ENCODE measurements around the gene NABP1.

NABP1 gene

DNA sequence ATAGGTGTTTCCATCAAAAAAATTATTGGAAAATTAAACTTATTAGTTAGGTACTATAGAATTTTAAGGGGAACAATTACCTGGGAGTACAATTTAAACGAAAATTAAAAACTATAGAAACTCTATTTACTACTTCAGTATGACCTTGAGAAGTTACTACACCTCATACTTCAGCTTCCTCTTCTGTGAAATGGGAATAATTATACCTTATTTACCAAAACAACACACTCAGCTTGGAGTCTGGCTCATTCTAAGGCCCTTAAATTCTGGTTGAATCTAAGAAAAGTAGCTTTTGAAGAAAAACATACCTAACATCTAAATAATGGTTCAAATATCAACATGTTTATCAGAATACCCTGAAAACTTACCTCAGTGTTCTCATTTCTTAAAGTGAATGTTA is 2.7 kb downstream of the NABP1 start:
- DNase-seq (ENCODE audit: low read depth, low spot score) = no peak

DNA sequence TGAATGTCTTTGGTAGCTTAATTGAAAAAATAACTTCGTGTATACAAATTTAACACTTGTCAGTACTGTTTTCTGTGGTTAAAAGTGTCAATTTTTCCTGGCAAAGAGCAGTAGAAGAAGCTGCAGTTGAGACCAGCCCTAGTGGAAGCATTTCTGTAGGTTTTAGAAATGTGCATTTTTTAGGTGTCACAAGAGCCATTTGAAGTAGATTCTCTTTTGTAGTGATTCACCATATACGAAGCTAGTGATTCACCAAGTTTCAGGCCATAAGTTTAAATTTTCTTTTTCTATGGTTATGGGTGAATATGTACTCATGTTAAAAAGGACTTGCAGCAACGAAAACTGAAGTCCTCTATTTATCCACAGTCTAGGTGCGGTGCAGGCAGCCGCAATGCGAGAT is 4.2 kb downstream of the NABP1 start:
- DNase-seq (ENCODE audit: low read depth, low spot score) = no peak

DNA sequence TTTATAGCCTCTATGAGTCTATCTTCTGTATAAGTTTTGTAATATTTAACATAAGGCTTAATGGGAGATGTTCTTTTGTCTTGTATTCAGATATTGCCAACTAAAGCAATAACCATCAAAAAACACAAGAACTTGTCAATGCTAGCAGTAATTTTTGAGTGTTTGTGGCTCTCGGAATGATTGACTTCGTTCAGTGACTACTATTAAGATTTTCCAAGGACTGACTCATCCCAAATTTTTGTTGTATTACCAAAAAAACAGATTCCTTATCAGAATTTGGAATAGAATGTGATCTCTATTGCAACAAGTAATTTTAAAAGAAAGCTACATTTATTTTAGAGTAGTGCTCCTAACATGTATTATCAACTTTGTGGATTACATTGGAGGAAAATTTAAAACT is 8.1 kb downstream of the NABP1 start:
- no peak for DNase-seq (ENCODE audit: low read depth, low spot score)

DNA sequence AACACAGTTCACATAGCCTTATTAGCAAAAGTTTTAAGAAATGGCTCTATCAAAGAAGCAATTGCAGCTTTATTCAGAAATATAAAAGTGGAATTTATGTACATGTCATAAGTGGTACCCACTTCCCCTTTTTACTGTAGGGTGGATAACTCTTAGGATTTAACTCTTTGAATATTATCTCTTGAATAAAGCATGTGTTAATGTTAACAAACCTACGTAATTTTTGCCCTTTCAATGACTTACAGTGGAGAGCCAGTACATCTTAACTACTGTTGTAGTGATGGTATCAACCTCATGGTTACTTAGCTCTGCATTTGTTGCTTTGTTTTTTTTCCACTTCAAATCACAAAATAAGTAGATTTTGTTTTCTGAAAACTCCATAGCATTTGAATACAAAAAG is 8.8 kb downstream of the NABP1 start:
- no peak for DNase-seq (ENCODE audit: low read depth, low spot score)

DNA sequence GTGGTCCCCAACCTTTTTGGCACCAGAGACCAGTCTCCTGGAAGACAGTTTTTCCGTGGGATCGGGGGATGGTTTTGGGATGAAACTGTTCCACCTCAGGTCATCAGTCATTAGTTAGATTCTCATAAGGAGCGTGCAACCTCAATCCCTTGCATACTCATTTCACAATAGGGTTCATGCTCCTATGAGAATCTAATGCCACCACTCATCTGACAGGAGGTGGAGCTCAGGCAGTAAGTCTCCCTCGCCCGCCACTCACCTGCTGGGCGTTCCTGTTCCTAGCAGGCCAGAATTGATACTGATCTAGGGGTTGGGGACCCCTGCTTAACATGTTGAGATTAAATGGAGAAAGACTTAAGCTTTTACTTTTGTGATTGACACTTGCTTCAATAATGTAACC is 9.9 kb downstream of the NABP1 start:
- no peak for DNase-seq (ENCODE audit: low read depth, low spot score)

DNA sequence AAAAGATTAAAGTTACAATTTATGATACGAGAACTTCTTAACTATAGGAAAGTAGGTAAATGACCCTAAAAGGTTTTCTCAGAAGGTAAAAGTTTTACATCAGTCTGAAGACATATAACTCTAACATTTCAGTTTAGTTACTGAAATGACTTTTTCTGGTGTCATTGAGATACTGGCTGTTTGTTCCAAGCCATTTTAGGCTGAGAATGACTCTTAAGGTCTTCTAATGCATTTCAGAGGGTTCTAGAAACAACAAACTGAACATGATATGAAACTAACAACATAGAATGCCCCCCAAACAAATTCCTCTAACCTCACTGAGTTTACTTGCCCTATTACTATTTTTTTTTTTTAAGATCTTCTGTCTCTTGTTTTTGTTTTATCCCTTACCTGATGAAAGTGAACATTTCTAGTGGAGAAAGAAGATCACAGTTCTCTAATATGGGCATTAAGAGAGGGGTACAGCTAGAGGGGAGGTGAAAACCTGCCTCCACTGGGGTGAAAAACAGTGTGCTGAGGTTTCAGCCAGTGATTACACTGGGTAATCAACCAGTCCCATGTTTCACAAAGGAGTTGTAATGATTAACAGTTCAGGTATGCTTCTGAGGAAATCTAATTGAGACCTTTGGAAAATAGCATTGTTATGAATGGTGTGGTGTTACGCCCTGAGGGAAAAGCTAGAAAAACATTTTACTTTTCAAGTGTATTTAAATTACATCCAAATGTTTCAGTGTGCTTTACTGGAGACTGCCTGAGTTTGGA is 11.2 kb downstream of the NABP1 start:
- no peak for DNase-seq (ENCODE audit: low read depth, low spot score)

DNA sequence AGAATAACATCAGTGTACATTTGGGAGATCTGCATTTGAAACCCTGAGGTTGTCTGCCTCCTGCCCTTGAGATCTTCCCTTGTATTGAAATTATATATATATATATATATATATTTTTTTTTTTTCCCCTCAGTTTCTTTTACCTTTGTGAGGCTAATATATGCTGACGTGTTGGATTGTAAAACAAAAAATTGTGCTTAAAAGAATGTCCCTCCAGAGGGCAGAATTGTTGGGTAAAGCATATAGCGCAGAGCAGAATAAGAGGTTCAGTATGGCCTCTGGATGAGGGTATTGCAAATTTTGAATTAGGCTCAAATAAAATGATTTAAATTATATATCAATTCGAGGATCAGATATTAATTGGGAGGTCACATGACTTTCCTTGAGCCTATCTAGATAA is 12.4 kb downstream of the NABP1 start:
- no peak for DNase-seq (ENCODE audit: low read depth, low spot score)

DNA sequence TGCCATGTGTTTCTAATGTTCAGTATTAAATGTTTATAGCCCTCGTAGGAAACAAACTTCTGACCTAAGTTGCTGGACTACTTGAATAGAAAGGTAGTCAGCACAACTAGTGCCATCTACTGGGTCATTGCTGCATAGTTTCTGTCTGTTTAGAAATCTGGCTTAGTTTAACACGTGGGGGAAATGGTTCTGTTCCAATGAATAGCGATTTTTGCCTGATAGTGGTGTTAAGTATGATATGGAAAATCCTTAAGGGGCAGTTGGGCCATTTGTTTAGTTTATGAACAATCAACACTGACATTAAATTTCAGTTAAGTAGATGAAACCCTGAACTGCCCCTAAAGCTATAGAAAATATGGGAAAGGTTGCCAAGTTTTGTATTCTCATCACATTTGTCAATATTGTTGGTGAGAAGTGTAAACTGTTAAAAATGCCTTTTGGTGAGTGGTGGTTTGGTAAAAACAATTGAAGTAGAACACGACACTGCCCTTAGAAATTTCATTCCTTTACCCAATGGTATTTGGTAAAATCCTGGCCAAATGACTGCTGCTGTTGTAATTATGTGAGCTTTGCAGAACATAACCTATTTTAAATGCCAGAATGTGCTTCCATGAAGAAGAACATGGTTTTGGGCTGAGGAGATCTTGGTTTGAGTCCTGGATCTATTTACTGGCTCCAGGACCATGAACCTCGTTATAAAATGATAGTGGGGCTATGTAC is 13.2 kb downstream of the NABP1 start:
- DNase-seq (ENCODE audit: low read depth, low spot score) = peak; percentile 62

DNA sequence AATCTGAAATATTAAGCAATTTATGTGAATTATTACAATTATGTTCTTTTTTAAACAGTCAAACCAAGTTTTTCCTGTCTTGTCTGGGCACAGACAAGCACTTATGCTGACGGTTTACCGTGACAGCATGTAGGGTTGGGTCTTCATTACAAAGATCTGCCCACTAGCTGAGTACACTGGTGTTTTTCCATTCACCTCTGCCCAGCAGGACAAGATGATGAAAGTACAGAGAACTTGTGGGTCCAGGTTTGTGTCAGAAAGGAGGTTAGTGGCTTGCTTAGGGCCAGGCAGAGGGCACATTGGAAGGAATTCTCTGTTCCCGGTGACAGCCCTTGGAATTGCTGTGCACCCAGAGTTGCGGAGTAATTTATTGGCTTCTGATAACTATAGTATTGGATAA is 14.0 kb downstream of the NABP1 start:
- no peak for DNase-seq (ENCODE audit: low read depth, low spot score)

DNA sequence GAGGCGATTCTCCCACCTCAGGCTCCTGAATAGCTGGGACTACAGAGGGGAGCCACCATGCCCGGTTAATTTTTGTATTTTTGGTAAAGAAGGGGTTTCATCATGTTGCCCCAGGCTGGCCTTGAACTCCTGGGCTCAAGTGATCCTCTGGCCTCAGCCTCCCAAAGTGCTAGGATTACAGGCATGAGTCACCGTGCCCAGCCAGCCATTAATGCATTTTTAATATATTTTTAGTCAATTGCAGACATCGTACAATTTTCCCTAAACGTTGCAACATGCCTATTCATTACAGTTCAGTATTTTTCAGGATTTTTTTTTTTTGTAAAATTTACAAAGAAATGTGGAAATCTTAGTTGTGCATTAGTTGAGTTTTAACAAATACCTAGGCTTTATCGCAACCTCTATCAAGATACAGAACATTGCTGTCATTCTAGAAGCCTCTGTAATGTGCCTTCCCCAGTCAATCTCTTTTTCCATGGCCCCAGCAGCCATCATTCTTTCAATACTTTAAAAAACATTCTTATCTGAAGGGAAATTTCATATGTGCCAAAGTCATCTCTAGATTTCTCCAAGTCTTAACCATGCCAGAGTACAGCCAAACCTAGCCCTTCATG is 14.7 kb downstream of the NABP1 start:
- DNase-seq (ENCODE audit: low read depth, low spot score) = no peak

DNA sequence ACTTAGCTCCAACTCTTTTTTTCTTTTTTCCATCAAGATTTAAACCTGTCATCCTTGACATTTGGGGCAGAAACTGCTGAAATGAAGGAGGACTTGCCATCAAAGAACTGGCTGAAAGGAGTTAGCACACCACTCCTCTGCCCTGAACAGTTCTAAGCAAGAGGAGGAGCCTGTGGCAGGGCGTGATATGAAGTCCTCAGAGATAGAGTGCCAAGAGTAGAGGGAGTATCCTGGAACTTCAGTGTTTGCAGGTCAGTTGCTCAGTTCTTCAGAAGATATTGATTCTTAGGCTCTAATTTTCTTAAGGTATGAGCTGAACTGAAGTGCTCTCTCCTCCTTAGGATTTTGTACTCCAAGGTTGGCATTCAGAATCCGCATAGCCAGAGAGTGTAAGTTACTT is 15.2 kb downstream of the NABP1 start:
- DNase-seq (ENCODE audit: low read depth, low spot score) = no peak

DNA sequence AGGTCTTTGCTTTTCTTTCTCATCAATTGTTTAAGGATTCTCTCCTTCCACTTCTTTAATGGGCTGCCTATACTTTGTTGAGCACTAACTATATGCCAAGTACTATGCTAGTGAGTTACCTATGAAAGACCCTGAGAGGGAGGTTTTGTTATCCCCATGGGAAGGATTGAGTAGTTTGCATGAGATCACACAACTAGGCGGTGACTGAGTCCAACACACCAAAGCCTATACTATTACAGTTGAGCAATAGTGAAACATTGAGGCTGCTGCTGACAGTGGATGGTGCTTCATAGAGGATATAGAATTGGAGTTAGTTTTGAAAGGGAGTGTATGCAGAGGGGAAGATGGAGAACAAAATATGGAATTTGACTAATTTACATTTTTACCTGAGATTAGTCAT is 15.8 kb downstream of the NABP1 start:
- no peak for DNase-seq (ENCODE audit: low read depth, low spot score)

DNA sequence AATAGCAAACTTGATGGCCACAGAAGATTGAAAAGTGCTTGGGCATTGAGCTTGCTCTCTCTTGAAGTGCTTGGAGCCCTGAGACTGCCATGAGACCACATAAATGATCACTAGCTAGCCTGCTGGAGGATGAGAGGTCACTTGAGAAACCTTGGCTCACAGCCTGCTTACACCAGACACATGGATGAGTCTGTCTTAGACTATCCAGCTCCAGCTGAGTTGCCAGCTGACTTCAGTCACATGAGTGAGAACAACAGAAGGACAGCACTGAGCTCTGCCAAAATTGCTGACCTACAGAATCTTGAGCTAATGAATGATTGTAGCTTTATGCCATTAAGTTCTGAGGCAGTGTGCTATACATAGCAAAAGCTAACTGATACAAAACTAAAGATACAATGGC is 18.1 kb downstream of the NABP1 start:
- DNase-seq (ENCODE audit: low read depth, low spot score) = peak; percentile 93

DNA sequence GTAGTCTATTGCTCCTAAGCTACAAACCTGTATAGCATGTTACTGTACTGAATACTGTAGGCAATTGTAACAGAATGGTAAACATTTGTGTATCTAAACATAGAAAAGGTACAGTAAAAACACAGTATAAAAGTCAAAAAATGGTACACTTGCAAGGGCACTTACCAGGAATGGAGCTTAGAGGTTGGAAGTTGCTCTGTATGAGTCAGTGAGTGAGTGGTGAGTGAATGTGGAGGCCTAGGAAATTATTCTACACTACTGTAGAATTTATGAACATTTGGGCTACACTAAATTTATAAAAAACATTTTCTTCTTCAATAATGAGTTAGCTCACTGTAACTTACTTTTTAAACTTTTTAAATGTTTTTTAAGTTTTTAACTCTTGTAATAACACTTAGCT is 19.0 kb downstream of the NABP1 start:
- DNase-seq (ENCODE audit: low read depth, low spot score) = no peak

DNA sequence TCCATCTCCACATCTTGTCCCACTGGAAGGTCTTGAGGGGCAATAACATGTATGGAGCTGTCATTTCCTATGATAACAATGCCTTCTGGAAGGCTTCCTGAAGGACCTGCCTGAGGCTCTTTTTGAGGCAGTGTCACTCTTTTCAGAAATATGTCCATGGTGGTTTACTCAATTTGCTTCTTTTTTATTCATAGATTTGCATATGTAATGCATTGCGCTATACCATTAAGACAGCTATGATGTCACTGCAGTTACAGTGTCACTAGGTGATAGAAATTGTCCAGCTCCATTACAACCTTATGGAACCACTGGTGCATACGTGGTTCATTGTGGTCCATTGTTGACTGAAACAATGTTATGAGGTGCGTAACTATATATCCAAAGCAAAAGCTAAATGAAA is 19.9 kb downstream of the NABP1 start:
- no peak for DNase-seq (ENCODE audit: low read depth, low spot score)

DNA sequence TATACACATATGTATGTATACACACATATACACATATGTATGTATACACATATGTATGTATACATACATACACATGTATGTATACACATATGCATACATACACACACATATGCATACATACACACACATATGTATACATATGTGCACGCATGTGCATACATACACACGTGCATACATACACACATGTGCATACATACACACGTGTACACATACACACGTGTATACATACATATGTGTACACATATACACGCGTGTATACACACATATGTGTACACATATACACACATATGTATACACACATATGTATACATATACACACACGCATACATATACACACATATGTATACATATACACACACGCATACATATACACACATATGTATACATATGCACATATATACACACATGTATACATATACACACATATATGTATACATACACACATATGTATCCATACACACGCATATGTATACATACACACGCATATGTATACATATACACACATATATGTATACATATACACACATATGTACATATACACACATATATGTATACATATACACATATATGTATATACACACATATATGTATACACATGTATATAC is 21.5 kb downstream of the NABP1 start:
- DNase-seq (ENCODE audit: low read depth, low spot score) = no peak

DNA sequence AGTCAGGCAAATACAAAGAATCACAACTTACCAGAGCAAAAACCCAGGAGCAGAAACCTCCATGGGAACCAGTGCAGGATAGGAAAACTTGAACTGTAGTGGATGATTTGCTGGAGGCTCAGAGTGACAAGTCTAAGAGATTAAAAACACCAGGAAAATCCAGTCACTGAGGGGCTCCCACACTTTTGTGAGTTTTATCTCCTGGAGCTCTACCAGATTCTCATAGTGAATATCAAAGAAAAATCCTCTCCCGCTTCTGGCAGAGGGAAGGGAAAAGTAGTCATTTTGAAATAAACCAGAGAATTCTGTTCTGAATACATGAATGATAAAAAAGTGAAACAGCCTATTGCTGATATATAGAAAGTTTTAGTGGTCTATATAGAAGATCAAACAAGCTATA is 23.1 kb downstream of the NABP1 start:
- no peak for DNase-seq (ENCODE audit: low read depth, low spot score)

DNA sequence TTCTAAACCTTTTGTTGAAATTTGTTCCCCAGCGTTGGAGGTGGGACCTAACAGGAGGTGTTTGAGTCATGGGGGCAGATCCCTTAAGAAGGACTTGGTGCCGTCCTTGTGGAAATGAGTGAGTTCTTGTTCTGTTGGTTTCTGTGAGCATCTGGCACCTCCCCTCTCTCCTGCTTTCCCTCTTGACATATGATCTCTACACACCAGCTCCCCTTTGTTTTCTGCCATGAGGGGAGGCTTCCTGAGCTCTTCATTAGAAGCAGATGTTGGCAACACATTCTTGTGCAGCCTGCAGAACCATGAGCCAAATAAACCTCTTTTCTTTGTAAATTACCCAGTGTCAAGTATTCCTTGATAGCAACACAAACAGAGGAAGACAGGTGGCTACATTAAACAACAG is 23.8 kb downstream of the NABP1 start:
- no peak for DNase-seq (ENCODE audit: low read depth, low spot score)

DNA sequence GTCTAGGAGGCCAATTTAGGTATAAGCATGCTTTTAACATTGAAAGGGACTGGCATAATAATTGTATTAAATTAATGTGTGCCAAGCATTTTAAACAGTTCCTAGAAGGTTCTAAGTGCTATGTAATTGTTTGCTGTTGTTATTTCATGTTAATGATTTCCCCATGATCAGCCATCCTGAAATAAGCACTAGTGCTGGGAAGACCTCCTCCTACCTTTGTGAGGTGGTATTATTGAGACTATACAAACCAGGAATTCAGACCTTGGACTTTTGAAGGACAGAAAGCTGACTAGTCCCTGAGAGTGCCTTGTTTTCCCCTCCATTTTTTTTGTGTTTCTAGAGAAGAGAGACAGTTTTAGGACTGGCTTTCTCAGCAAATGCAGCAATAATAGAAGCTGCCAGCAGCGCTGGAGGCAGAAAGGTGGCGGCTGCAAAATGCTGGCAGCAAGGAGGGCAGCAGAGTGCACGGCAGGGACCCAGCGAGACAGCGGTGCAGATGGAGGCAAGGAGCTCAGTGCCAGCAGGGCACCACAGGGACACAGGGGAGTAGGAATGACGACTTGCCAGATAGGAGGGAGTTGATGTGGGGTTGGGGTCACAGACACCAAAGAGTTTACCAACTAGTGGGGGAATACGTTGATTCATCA is 25.3 kb downstream of the NABP1 start:
- DNase-seq (ENCODE audit: low read depth, low spot score) = no peak

DNA sequence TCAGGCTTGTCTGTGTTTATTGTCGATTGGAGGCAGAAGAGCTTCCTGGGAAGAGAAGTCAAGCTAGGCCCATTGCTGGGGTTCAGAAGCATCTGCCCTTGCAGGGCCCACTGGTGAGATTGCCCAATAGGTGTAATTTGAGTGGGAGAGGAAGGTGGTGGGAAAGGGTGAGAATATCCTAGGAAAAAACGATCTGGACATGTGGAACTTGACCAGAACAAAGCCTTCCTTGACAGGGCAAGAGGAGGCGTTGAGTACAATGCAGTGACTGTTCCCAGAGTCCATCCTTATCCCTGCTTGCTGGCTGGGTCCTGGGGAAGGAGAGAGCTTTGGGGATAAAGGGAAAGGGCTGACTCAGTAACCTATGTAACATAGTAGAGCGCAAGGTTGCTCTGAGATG is 27.1 kb downstream of the NABP1 start:
- no peak for DNase-seq (ENCODE audit: low read depth, low spot score)

DNA sequence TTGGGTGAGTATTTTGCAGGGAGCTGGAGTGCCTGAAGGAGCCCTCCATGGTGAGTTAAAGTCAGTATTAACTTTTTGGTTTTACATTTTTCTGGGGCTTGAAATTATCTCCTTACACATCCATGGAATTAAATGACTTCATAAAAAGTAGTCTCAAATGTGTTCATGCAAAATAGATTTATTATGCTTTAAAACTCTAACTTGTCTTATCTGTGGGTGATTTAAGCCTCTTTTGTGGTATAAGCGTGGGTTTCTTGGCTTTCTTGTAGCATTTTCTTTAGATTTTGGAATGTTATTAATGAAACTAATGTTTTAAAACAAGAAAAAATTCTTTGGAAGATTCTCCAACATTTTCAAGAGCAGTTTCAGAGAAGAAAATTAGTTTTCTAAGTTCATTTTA is 27.8 kb downstream of the NABP1 start:
- DNase-seq (ENCODE audit: low read depth, low spot score) = no peak

DNA sequence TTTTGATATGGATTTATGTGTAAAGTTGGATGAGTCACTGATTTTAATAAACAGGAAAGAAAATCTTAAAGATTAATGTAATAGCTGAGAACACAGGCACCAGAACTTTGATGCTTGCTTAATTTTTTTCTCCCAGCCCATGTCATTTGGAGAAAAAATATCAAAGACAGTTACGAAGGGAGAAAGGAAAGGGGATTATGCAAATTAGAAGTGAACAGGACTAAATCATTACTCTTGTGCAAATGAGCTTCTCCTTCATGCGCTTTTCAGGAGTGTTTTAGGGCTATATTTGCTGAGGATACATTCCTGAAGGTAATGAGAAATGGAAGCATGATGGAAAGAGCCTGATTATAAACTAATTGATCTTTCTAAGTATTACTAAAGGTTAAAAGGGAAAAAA is 28.9 kb downstream of the NABP1 start:
- no peak for DNase-seq (ENCODE audit: low read depth, low spot score)

Data from smooth muscle cell of the brain vasculature (primary cell).